NCI-H526 (cell line): ENCODE data around the gene STAG3.
"Not testable (repeated sequence)": the region's sequence is repeated elsewhere in the genome, so short reads cannot be mapped to it uniquely, and the experiment has no call there.

Source experiments
- DNase-seq, 2 experiments: peaks; one replicate each; lab custom pipeline; 2025; lab: John Stamatoyannopoulos, UW

Gene STAG3

DNA sequence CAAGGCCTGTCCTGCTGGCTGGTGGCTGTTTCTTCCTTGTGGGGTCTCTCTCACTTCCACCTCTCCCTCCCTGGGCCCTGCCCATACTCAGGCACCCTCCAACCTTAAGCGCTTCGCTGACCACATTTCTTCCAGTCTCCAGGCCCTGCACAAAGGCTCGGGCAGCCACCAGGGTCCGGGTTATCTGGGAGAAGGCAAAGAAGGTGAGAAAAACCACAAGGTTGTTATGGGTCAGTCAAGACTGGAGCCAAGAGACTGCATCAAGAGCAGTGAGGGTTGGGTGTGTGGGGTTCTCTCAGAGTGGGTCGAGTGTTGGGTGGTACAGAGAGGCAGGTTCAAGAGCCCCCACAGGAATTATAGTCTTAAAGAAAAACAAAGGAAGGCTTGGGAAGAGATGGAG, 3.1 kb upstream of the STAG3 start:
- no peak for DNase-seq

GRCh38 chr7:100175296-100175935, 2.3 kb upstream of the STAG3 start:
- DNase-seq: no peak

DNA sequence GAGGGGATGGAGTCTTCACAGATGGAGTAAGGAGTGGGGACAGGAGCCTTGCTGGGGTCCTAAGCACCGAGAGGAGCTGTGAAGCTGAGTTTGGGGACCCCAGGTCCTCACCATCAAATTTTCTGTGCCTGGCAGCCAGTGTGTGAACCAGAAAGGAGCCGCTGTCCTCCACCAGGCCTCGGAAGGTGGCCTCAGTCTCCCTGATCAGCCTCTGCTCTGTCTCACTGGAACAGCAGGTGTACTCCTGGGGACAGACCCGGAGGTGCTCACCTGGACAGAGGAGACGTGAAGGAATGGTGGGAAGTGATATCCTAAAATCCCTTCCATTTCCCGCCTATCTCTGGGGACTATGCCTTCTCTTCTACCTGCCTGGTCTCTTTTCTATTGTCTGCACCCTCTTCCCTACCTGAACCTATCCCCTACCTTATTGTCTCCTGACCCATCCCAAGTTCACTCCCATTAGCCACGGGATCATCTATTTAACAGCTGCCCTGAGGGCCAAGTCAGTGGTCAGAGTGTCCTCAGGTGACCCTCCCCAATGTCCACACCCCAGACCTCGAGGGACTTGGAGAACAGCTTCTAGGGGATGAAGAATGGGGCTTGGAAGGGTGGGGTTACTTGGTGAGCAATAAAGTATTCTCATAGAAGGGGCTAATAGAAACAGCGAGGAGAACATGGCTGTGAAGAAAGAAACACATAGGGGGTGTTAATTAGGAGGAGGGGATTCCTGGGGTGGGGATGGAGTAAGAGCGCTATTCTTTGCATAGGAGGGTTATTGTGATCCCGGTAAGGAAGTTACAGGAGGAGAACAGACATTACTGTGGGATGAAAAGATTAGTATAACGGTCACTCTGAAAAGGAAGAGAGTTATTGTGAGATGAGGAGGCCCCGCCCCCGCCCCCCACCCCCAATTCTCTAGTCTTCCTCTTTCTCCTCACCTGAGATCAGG, 1.3 kb upstream of the STAG3 start:
- DNase-seq: peak in 1 of 2 experiments; percentile 40

DNA sequence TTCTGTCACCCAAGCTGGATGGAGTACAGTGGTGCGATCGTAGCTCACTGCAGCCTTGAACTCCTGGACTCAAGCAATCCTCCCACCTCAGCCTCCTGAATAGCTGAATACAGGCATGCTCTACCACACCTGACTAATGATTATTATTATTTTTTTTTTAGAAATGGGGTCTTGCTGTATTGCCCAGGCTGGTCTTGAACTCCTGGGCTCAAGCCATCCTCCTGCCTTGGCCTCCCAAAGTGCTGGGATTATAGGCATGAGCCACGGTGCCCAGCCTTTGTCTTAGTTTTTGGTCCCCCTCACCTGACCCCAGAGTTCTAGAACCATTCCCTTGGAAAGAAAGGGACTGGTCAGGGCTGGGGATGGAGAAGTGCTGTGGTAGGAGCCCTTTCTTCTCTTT, 2.4 kb downstream of the STAG3 start:
- DNase-seq: not testable (repeated sequence)

GRCh38 chr7:100182616-100183015, 4.9 kb downstream of the STAG3 start:
- not testable (repeated sequence) for DNase-seq

DNA sequence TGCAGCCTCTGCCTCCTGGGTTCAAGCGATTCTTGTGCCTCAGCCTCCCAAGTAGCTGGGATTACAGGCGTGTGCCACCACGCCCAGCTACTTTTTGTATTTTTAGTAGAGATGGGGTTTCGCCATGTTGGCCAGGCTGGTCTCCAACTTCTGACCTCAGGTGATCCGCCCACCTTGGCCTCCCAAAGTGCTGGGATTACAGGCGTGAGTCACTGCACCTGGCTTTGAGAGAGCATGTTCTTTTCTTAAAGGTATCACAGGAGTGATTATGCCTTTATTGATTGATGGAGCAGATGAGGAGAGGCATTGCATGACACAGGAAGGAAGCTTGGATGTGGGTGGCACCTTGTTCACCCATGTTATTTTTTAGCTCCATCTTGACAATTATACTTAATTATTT, 5.4 kb downstream of the STAG3 start:
- DNase-seq: not testable (repeated sequence)

- no peak for DNase-seq
Measured at GRCh38 chr7:100185726-100186125, 8.0 kb downstream of the STAG3 start.

- no peak for DNase-seq
Measured at GRCh38 chr7:100189061-100189460, 11.3 kb downstream of the STAG3 start.

DNA sequence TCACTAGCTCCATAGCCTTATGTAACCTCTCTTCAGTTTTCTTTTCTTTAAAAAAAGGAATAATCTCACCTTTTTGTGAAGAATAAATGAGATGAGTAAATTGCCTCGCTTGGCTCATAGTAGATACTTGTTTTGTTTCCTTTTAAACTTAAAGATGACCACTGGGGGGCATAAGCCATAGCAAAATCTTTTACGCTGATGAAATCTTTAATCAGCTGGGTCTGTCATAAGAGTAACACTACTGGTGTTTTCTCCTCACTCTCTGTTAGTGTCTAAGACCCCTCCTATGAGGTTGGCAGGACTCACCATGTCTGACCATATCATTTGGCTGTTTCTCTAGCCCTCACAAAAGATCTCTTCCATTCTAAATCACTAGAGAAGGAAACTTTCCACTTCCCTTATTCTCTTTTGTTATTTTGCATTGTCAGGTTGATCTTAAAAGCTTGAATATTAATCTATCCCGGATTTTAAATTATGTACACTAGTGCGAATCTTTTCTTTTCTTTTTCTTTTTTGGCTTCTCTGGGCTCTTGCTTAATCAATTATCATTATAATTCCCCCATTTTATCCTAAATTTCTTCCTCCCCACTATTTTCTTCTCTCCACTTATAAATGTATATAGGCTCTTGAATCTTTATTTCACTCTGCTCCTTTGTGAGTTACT, 12.5 kb downstream of the STAG3 start:
- DNase-seq: peak in 1 of 2 experiments; percentile 48

- no peak for DNase-seq
Measured at GRCh38 chr7:100191775-100192174, 14.1 kb downstream of the STAG3 start.

- not testable (repeated sequence) for DNase-seq
Measured at GRCh38 chr7:100192281-100192862, 14.7 kb downstream of the STAG3 start.

- no peak for DNase-seq
Measured at GRCh38 chr7:100192969-100193368, 15.3 kb downstream of the STAG3 start.

GRCh38 chr7:100195222-100195621, 17.5 kb downstream of the STAG3 start:
- no peak for DNase-seq

- DNase-seq: not testable (repeated sequence)
Measured at GRCh38 chr7:100195901-100196322, 18.2 kb downstream of the STAG3 start.

- no peak for DNase-seq
Measured at GRCh38 chr7:100198266-100198665, 20.5 kb downstream of the STAG3 start.

DNA sequence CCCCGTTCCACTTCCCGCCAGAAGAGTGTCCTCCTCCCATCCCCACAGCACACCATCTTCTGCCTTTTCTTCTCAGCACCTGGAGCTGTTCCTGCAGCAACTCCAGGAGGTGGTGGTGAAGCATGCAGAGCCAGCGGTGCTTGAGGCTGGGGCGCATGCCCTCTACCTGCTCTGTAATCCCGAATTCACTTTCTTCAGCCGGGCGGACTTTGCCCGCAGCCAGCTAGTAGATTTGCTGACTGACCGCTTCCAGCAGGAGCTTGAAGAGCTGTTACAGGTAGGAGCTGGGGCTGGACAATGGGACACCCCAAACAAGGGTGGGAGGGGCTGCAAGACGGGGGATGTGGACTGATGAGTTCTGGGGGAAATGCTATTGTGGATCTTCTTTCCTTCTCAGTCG, 23.0 kb downstream of the STAG3 start:
- DNase-seq: no peak

- DNase-seq: no peak
Measured at GRCh38 chr7:100204454-100204853, 26.7 kb downstream of the STAG3 start.

- no peak for DNase-seq
Measured at GRCh38 chr7:100208911-100209408, 31.2 kb downstream of the STAG3 start.

- no peak for DNase-seq
Measured at GRCh38 chr7:100209493-100209892, 31.8 kb downstream of the STAG3 start.

GRCh38 chr7:100210805-100211204, 33.1 kb downstream of the STAG3 start:
- DNase-seq: no peak

GRCh38 chr7:100211342-100211780, 33.6 kb downstream of the STAG3 start:
- no peak for DNase-seq
